ENCODE data around the gene VPS72. TPM values are rescaled to one million over a fixed set of nuclear protein-coding genes. Genes with fewer than 3 reads are reported as not detected.

The VPS72 gene
- total RNA-seq, 1 donor from 2014 or later, result 134 TPM

DNA sequence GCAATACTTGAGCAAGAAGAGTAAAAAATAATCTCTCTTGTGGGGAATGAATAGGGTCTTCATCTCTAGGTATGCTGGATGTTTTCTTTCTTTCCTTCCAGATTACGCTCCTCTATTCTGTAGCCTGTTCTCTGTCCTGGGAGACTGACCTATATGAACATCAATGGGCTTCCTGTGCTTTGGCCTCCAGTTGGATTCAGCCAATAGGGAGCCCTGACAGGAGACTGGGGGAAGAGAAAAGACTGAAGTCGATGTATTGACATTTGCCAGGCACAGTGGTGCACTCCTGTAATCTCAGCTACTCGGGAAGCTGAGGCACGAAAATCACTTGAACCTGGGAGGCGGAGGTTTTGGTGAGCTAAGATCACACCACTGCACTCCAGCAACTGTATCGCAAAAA lies 61.2 kb downstream of the VPS72 start:
- Mint-ChIP-seq H3K36me3 (ENCODE audit: low read depth) (no peaks in the 10 kb centered on the region), H3K4me1 (peaks cover 23% of the 10 kb centered on the region), H3K4me3 (no peak overlapping the region), H3K27me3 (ENCODE audit: low read depth) (peaks cover 24% of the 10 kb centered on the region), H3K9me3 (no peaks in the 10 kb centered on the region), H3K27ac (ENCODE audit: unreplicated experiment) (no peak overlapping the region)
- TF ChIP-seq, protein P1, sequence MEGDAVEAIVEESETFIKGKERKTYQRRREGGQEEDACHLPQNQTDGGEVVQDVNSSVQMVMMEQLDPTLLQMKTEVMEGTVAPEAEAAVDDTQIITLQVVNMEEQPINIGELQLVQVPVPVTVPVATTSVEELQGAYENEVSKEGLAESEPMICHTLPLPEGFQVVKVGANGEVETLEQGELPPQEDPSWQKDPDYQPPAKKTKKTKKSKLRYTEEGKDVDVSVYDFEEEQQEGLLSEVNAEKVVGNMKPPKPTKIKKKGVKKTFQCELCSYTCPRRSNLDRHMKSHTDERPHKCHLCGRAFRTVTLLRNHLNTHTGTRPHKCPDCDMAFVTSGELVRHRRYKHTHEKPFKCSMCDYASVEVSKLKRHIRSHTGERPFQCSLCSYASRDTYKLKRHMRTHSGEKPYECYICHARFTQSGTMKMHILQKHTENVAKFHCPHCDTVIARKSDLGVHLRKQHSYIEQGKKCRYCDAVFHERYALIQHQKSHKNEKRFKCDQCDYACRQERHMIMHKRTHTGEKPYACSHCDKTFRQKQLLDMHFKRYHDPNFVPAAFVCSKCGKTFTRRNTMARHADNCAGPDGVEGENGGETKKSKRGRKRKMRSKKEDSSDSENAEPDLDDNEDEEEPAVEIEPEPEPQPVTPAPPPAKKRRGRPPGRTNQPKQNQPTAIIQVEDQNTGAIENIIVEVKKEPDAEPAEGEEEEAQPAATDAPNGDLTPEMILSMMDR (conservative IDR thresholded peaks at IDR 0.05), result no peak
- no peak for DNase-seq (ENCODE audit: low read depth, low spot score)

Other genes with a start within 250 kb of the VPS72 start
- 149 and 156 TPM in 2 replicates for gene CERS2, start 215.4 kb downstream of the VPS72 start, total RNA-seq
- not detected in 2 replicates for gene ANXA9, start 207.9 kb downstream of the VPS72 start, total RNA-seq
- 19.2 and 19.6 TPM in 2 replicates for gene MINDY1, start 183.3 kb downstream of the VPS72 start, total RNA-seq
- gene PRUNE1, start 181.7 kb downstream of the VPS72 start, total RNA-seq, result 16.6 and 22.5 TPM in 2 replicates
- gene BNIPL, start 153.6 kb downstream of the VPS72 start, total RNA-seq, result 0.79 and 1.1 TPM in 2 replicates
- gene C1orf56, start 142.4 kb downstream of the VPS72 start, total RNA-seq, result 6.3 and 8.0 TPM in 2 replicates
- gene CDC42SE1, start 130.6 kb downstream of the VPS72 start, total RNA-seq, result 111 and 115 TPM in 2 replicates
- gene MLLT11, start 129.8 kb downstream of the VPS72 start, total RNA-seq, result 63.9 and 66.1 TPM in 2 replicates
- 6.1 and 7.8 TPM in 2 replicates for gene GABPB2, start 119.4 kb downstream of the VPS72 start, total RNA-seq
- 30.7 and 33.7 TPM in 2 replicates for gene SEMA6C, start 43.6 kb downstream of the VPS72 start, total RNA-seq
- gene TNFAIP8L2, start 33.5 kb downstream of the VPS72 start, total RNA-seq, result not detected in 2 replicates
- 11.2 and 11.9 TPM in 2 replicates for gene LYSMD1, start 24.3 kb downstream of the VPS72 start, total RNA-seq
- 48.7 and 57.1 TPM in 2 replicates for gene SCNM1, start 24.1 kb downstream of the VPS72 start, total RNA-seq
- gene TMOD4, start 14.2 kb downstream of the VPS72 start, total RNA-seq, result 1.6 and 2.7 TPM in 2 replicates
- gene PIP5K1A, start 8.4 kb upstream of the VPS72 start, total RNA-seq, result 88.7 and 96.2 TPM in 2 replicates
- 209 and 214 TPM in 2 replicates for gene PSMD4, start 64.5 kb upstream of the VPS72 start, total RNA-seq
- 34.9 and 39.9 TPM in 2 replicates for gene ZNF687, start 92.1 kb upstream of the VPS72 start, total RNA-seq
- gene PI4KB, start 137.2 kb upstream of the VPS72 start, total RNA-seq, result 46.3 and 52.0 TPM in 2 replicates
- 71.3 and 73.5 TPM in 2 replicates for gene RFX5, start 157.1 kb upstream of the VPS72 start, total RNA-seq
- 35.9 and 36.2 TPM in 2 replicates for gene SELENBP1, start 182.5 kb upstream of the VPS72 start, total RNA-seq
- 278 and 279 TPM in 2 replicates for gene PSMB4, start 209.4 kb upstream of the VPS72 start, total RNA-seq